B cell (primary cell): ENCODE results near the gene MAPK4.

ENCODE experiments used
- CTCF ChIP-seq: fragments of 200-600 bp; IDR thresholded peaks from one replicate; pipeline ENCODE4 v1.8.0; 2022; ENCODE audit warnings: antibody characterized with exemption, mild to moderate bottlenecking
- EZH2 ChIP-seq: IDR thresholded peaks from 2 replicates; pipeline ENCODE4 v1.6.1; 2012; ENCODE audit warnings: borderline replicate concordance, low read depth, mild to moderate bottlenecking, moderate library complexity, low read length; ENCODE audit not compliant: insufficient read depth, poor library complexity, severe bottlenecking

- TF ChIP-seq CTCF (no peak), EZH2 (no peak)
These were observed 136.5 kb downstream of the MAPK4 start for GRCh38 chr18:50696436-50696835.
